EH (cell line): ENCODE data around the gene GMPR2.

Source experiments
- DNase-seq: peaks from one replicate; pipeline ENCODE4 v3.0.0-alpha.2; 2015; ENCODE audit warnings: low read depth

The GMPR2 gene

GRCh38 chr14:24252289-24253124, 19.8 kb downstream of the GMPR2 start:
- DNase-seq, result no peak

- DNase-seq, result no peak
Measured at GRCh38 chr14:24253936-24254335, 21.2 kb downstream of the GMPR2 start.

GRCh38 chr14:24254630-24255392, 22.1 kb downstream of the GMPR2 start:
- no peak for DNase-seq

- DNase-seq, result no peak
Measured at GRCh38 chr14:24255438-24255837, 22.7 kb downstream of the GMPR2 start.

- DNase-seq, result no peak
Measured at GRCh38 chr14:24255931-24256711, 23.4 kb downstream of the GMPR2 start.

- DNase-seq, result no peak
Measured at GRCh38 chr14:24256960-24257359, 24.2 kb downstream of the GMPR2 start.

- no peak for DNase-seq
Measured at GRCh38 chr14:24258119-24258518, 25.4 kb downstream of the GMPR2 start.

GRCh38 chr14:24258548-24259265, 26.0 kb downstream of the GMPR2 start:
- DNase-seq, result no peak

- DNase-seq, result peak; percentile 73
Measured at GRCh38 chr14:24259282-24260025, 26.7 kb downstream of the GMPR2 start.

- no peak for DNase-seq
Measured at GRCh38 chr14:24260026-24260779, 27.5 kb downstream of the GMPR2 start.

- no peak for DNase-seq
Measured at GRCh38 chr14:24260780-24261157, 28.0 kb downstream of the GMPR2 start.

- no peak for DNase-seq
Measured at GRCh38 chr14:24261256-24261968, 28.7 kb downstream of the GMPR2 start.

GRCh38 chr14:24261969-24262327, 29.2 kb downstream of the GMPR2 start:
- no peak for DNase-seq

- DNase-seq, result peak; percentile 16
Measured at GRCh38 chr14:24262821-24263733, 30.3 kb downstream of the GMPR2 start, which contains the start of gene TGM1. TGM1 (minus strand) TSS chr14:24263177; CDS start chr14:24262352, 825 bp downstream.

- no peak for DNase-seq
Measured at GRCh38 chr14:24263848-24264247, 31.1 kb downstream of the GMPR2 start.

GRCh38 chr14:24264298-24264697, 31.6 kb downstream of the GMPR2 start:
- DNase-seq, result no peak

GRCh38 chr14:24266344-24267244, 33.9 kb downstream of the GMPR2 start:
- no peak for DNase-seq

GRCh38 chr14:24267516-24267915, 34.8 kb downstream of the GMPR2 start:
- DNase-seq, result no peak
